Activated B cell treated with CpG ODN at 0.5 μM for 24 hours (primary cell): ENCODE results near the gene RAMP3. TPM values are rescaled to one million over a fixed set of nuclear protein-coding genes. Genes with fewer than 3 reads are reported as not detected.

Experiments used
- ATAC-seq: fragments of 200-7000 bp; cut with Tn5 transposase; one replicate; pipeline ENCODE4 v1.10.0; 2021; ENCODE audit warnings: low read depth, mild to moderate bottlenecking, moderate library complexity
- CTCF ChIA-PET: fragments of 350-600 bp; sonication (Branson Sonifier 250); formaldehyde crosslinking; loops from one replicate; lab custom pipeline; 2021; ENCODE audit warnings: antibody characterized with exemption; lab: Charles Lee
- POLR2A ChIA-PET: fragments of 350-600 bp; sonication (Branson Sonifier 250); formaldehyde crosslinking; loops from one replicate; lab custom pipeline; 2021; ENCODE audit warnings: antibody characterized with exemption; lab: Charles Lee
- DNase-seq: peaks from one replicate; pipeline ENCODE4 v3.0.0; 2022
- H3K27ac Mint-ChIP-seq: one replicate; pipeline ENCODE4 v1.8.0; 2020; ENCODE audit warnings: mixed read lengths
- H3K27me3 Mint-ChIP-seq: one replicate; pipeline ENCODE4 v1.8.0; 2021; ENCODE audit warnings: mixed read lengths
- H3K36me3 Mint-ChIP-seq: one replicate; pipeline ENCODE4 v1.8.0; 2021; ENCODE audit warnings: low read depth, mixed read lengths
- H3K4me1 Mint-ChIP-seq: one replicate; pipeline ENCODE4 v1.8.0; 2021; ENCODE audit warnings: mixed read lengths
- H3K4me3 Mint-ChIP-seq: one replicate; pipeline ENCODE4 v1.8.0; 2020; ENCODE audit warnings: mild to moderate bottlenecking, mixed read lengths
- H3K9me3 Mint-ChIP-seq: one replicate; pipeline ENCODE4 v1.8.0; 2020; ENCODE audit warnings: mixed read lengths
- intact Hi-C: fragments of 100-400 bp; cut with micrococcal nuclease; formaldehyde crosslinking; loops from one replicate; pipeline ENCODE4 v1.15.1; 2024
- total RNA-seq: library from RNA; stranded (reverse); gene quantifications from 2 replicates; pipeline ENCODE4 v1.2.3, GENCODE V29; 2022
- TF ChIP-seq, protein P1 (sequence below): fragments of 200-600 bp; IDR thresholded peaks from one replicate; pipeline ENCODE4 v1.8.0; 2022; ENCODE audit warnings: antibody characterized with exemption, mild to moderate bottlenecking

RAMP3 gene
- total RNA-seq, 1 donor from 2014 or later, result not detected

DNA sequence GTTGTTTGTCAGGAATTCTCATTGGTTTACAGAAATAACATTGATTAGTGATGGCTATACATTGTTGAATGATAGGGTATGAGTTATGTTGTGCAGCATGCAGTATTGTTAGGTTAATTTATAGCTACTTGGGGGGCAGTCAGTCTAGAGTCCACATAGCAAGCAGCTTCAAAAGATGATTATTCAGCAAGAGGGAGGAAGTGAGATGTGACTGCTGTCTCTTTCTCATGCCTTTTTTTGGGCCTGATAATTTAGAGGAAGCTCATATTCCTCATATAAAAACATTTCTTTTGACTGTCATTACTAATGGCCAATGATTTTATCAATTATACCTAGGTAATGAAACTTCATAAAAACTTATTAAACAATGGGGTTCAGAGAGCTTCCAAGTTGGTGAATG, 42.7 kb upstream of the RAMP3 start:
- Mint-ChIP-seq H3K36me3 (peaks cover 13% of the 10 kb centered on the region), H3K4me3 (no peak overlapping the region), H3K4me1 (peaks cover 23% of the 10 kb centered on the region), H3K27me3 (peaks cover 10% of the 10 kb centered on the region), H3K27ac (no peak overlapping the region), H3K9me3 (no peaks in the 10 kb centered on the region)
- ATAC-seq, result no peak
- TF ChIP-seq, protein P1, sequence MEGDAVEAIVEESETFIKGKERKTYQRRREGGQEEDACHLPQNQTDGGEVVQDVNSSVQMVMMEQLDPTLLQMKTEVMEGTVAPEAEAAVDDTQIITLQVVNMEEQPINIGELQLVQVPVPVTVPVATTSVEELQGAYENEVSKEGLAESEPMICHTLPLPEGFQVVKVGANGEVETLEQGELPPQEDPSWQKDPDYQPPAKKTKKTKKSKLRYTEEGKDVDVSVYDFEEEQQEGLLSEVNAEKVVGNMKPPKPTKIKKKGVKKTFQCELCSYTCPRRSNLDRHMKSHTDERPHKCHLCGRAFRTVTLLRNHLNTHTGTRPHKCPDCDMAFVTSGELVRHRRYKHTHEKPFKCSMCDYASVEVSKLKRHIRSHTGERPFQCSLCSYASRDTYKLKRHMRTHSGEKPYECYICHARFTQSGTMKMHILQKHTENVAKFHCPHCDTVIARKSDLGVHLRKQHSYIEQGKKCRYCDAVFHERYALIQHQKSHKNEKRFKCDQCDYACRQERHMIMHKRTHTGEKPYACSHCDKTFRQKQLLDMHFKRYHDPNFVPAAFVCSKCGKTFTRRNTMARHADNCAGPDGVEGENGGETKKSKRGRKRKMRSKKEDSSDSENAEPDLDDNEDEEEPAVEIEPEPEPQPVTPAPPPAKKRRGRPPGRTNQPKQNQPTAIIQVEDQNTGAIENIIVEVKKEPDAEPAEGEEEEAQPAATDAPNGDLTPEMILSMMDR, result no peak
- DNase-seq, result no peak
- CTCF ChIA-PET, result no interaction called here
- intact Hi-C loops, result loop anchor here (5.0 kb wide), 2 partner anchors 53 to 993 kb away; partner anchors contain the start of gene POLD2
- POLR2A ChIA-PET, result interaction anchor here (0.6 to 0.7 kb wide), 2 partner anchors 114 to 525 kb away, joined by 3 to 4 read pairs; no protein-coding TSS in a partner anchor

DNA sequence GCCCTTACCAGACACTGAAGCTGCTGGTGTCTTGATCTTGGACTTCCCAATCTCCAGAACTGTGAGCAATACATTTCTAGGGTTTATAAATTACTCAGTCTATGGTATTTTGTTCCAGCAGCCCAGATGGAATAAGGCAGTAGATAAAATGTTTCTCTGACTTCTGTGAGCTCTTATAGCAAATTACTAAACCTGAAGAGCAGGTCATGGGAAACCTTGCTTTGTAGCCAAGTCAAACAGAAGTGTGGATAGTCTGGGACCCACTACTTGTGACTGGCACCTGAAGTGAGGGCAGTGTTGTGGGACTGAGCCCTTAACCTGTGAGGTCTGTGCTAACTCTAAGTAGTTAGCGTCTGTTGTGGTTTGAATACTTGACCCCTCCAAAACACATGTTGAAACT, 41.5 kb upstream of the RAMP3 start:
- no peak overlapping the region for H3K27ac Mint-ChIP-seq
- ATAC-seq, result no peak
- no peaks in the 10 kb centered on the region for H3K9me3 Mint-ChIP-seq
- DNase-seq, result no peak
- peaks cover 10% of the 10 kb centered on the region for H3K27me3 Mint-ChIP-seq
- TF ChIP-seq, protein P1, result no peak
- ChIA-PET POLR2A (interaction anchor here (1.1 kb wide), 1 partner anchor 9 kb away, joined by 3 read pairs; no protein-coding TSS in a partner anchor), CTCF (interaction anchor here (1.3 kb wide), 1 partner anchor 20 kb away, joined by 3 read pairs; no protein-coding TSS in a partner anchor)
- intact Hi-C loops, result no loop called here
- H3K4me1 Mint-ChIP-seq, result peaks cover 16% of the 10 kb centered on the region
- peaks cover 10% of the 10 kb centered on the region for H3K36me3 Mint-ChIP-seq
- H3K4me3 Mint-ChIP-seq, result no peak overlapping the region

DNA sequence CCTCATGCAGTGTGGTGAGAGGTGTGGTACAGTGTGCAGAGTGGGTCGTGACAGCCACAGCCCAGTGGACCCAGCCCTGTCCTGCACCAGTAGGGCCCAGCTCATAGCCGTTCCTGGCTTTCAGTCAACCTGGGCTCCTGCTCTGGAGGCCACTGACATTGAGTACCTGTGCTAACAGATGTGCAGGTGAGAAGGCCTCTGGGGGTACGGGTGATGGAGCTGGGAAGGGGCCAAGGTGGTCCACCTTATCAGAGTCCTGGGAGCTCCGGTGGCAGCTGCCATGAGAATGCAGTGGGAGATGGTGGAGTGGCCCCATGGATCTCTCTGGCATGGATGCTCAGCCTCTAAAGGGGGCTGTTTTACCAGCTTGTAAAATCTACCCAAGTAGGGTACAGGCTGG, 40.0 kb upstream of the RAMP3 start:
- Mint-ChIP-seq H3K27ac (no peak overlapping the region), H3K36me3 (no peaks in the 10 kb centered on the region), H3K9me3 (no peaks in the 10 kb centered on the region), H3K27me3 (peaks cover 10% of the 10 kb centered on the region), H3K4me3 (no peak overlapping the region), H3K4me1 (peaks cover 5% of the 10 kb centered on the region)
- TF ChIP-seq, protein P1, result no peak
- intact Hi-C loops, result no loop called here
- ChIA-PET POLR2A (interaction anchor here (0.7 kb wide), 1 partner anchor 763 kb away, joined by 6 read pairs; no protein-coding TSS in a partner anchor), CTCF (interaction anchor here (0.6 kb wide), 1 partner anchor 69 kb away, joined by 4 read pairs; no protein-coding TSS in a partner anchor)
- DNase-seq, result no peak
- ATAC-seq, result no peak

DNA sequence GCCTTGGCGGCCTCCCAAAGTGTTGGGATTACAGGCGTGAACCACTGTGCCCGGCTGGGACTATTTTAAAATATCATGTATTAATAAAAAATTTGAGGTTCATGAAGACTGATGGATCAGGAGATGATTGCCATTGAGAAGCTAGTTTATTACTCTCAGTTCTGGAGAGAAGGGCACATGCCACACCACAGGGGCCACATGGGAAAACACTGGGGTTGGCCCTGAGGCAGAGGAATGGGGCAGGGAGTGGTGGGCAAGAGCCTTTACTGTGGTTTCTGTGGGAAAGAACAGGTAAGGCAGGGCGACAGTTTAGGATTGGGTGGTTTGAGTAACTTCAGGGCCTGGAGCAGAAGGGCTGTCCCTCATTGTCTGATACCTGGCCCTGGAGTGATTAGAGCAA, 39.3 kb upstream of the RAMP3 start:
- ATAC-seq (no peak), DNase-seq (no peak)
- ChIA-PET CTCF (interaction anchor here (0.6 kb wide), 1 partner anchor 70 kb away, joined by 4 read pairs; no protein-coding TSS in a partner anchor), POLR2A (interaction anchor here (0.7 kb wide), 1 partner anchor 764 kb away, joined by 6 read pairs; no protein-coding TSS in a partner anchor)
- H3K27me3 Mint-ChIP-seq, result peaks cover 10% of the 10 kb centered on the region
- H3K9me3 Mint-ChIP-seq, result no peaks in the 10 kb centered on the region
- no peaks in the 10 kb centered on the region for H3K36me3 Mint-ChIP-seq
- peaks cover 6% of the 10 kb centered on the region for H3K4me1 Mint-ChIP-seq
- H3K4me3 Mint-ChIP-seq, result no peak overlapping the region
- intact Hi-C loops, result no loop called here
- H3K27ac Mint-ChIP-seq, result no peak overlapping the region
- TF ChIP-seq, protein P1, result no peak

DNA sequence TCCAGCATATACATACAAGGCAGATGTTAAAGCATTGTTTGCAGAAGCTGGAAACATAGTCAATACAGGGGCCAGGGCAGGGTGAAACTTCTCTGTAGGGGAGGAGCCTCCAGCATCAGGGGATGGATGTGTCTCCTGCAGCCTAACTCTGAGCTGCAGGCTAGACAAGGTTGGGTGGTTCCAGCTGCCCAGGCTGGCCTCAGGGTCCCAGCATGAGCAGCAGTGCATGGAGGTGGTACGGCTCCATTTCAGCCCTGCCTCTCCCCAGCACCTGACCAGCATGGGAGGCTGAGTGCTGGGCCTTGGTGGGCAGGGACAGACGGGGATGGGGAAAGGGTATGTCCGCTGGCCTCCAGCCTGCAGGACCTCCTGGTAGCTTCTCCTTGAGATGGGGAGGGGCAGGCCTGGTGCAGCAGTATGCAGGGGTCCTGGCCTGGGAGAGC, 38.7 kb upstream of the RAMP3 start:
- no peak for ATAC-seq
- ChIA-PET POLR2A (no interaction called here), CTCF (no interaction called here)
- no peak overlapping the region for H3K27ac Mint-ChIP-seq
- no peak overlapping the region for H3K4me3 Mint-ChIP-seq
- H3K4me1 Mint-ChIP-seq, result peaks cover 10% of the 10 kb centered on the region
- intact Hi-C loops, result no loop called here
- no peaks in the 10 kb centered on the region for H3K9me3 Mint-ChIP-seq
- no peak for DNase-seq
- TF ChIP-seq, protein P1, result no peak
- H3K27me3 Mint-ChIP-seq, result peaks cover 10% of the 10 kb centered on the region
- H3K36me3 Mint-ChIP-seq, result no peaks in the 10 kb centered on the region
